SU-DHL-6 (cell line): ENCODE data around the gene KSR2.

Source experiments
- H2AFZ ChIP-seq: fragments of 200-600 bp; sonication (generic); 2 replicates; pipeline ENCODE4 v1.6.1; 2014; ENCODE audit warnings: low read depth, mild to moderate bottlenecking, moderate library complexity, mixed read lengths, antibody characterized with exemption, low read length; ENCODE audit not compliant: severe bottlenecking
- H3F3A ChIP-seq: fragments of 200-600 bp; shearing (Covaris generic); 2 replicates; pipeline ENCODE4 v1.6.0; 2016; ENCODE audit warnings: antibody characterized with exemption, mild to moderate bottlenecking; ENCODE audit not compliant: insufficient read depth
- H3K27ac ChIP-seq: fragments of 200-600 bp; sonication (generic); 2 replicates; pipeline ENCODE4 v1.5.1; 2016; ENCODE audit warnings: low read depth, mild to moderate bottlenecking, low read length, moderate library complexity, mixed read lengths
- H3K27me3 ChIP-seq: fragments of 200-600 bp; sonication (generic), shearing (Covaris generic); 2 replicates; pipeline ENCODE4 v1.6.0; 2014; ENCODE audit warnings: mild to moderate bottlenecking, low read length
- H3K36me3 ChIP-seq: fragments of 200-600 bp; sonication (generic); 2 replicates; pipeline ENCODE4 v1.6.1; 2014; ENCODE audit warnings: mild to moderate bottlenecking, low read length, mixed read lengths
- H3K4me2 ChIP-seq: fragments of 300-600, 200-600 bp; shearing (Covaris generic), sonication (generic); 2 replicates; pipeline ENCODE4 v1.6.0; 2014; ENCODE audit warnings: low read length, low read depth, mild to moderate bottlenecking; ENCODE audit not compliant: poor library complexity, severe bottlenecking
- H3K4me3 ChIP-seq: fragments of 200-600 bp; sonication (generic); 2 replicates; pipeline ENCODE4 v1.5.1; 2014; ENCODE audit warnings: antibody characterized with exemption, low read length, mild to moderate bottlenecking, mixed read lengths; ENCODE audit not compliant: insufficient read depth, poor library complexity, severe bottlenecking
- H3K79me2 ChIP-seq: fragments of 200-600 bp; sonication (generic); 2 replicates; pipeline ENCODE4 v1.6.1; 2014; ENCODE audit warnings: mild to moderate bottlenecking, low read length, moderate library complexity; ENCODE audit not compliant: insufficient read depth
- H3K9ac ChIP-seq: fragments of 200-600 bp; sonication (generic); 2 replicates; pipeline ENCODE4 v1.7.0; 2014; ENCODE audit warnings: mild to moderate bottlenecking, low read length
- H3K9me2 ChIP-seq: fragments of 200-600 bp; sonication (generic); replicated peaks from 2 replicates; pipeline ENCODE4 v1.6.1; 2014; ENCODE audit warnings: low read length; ENCODE audit not compliant: insufficient read depth
- H3K9me3 ChIP-seq: fragments of 200-600 bp; sonication (generic); 2 replicates; pipeline ENCODE4 v1.6.1; 2014; ENCODE audit warnings: low read length, mixed read lengths; ENCODE audit not compliant: insufficient read depth
- H4K20me1 ChIP-seq: fragments of 200-600 bp; sonication (generic); 2 replicates; pipeline ENCODE4 v1.6.1; 2014; ENCODE audit warnings: low read depth, mild to moderate bottlenecking, antibody characterized with exemption, low read length, moderate library complexity, mixed read lengths
- EZH2phosphoT487 ChIP-seq: fragments of 200-600 bp; sonication (generic), shearing (Covaris generic); conservative IDR thresholded peaks from 2 replicates; pipeline ENCODE4 v1.6.1; 2018; ENCODE audit warnings: mild to moderate bottlenecking, antibody characterized with exemption, low read length, moderate library complexity, mixed read lengths
- TF ChIP-seq, protein P1 (sequence below): fragments of 200-600 bp; sonication (generic); IDR thresholded peaks from one replicate; pipeline ENCODE4 v1.5.1; 2017; ENCODE audit warnings: antibody characterized with exemption, mild to moderate bottlenecking, low read length, moderate library complexity; ENCODE audit not compliant: insufficient read depth, poor library complexity, severe bottlenecking

The KSR2 gene

GRCh38 chr12:117660896-117661295 is 307.9 kb downstream of the KSR2 start:
- no peaks in the 10 kb centered on the region for H3K9me2 ChIP-seq
- H3K4me3 ChIP-seq, result no peak overlapping the region
- H4K20me1 ChIP-seq, result no peaks in the 10 kb centered on the region
- H3K27me3 ChIP-seq, result no peaks in the 10 kb centered on the region
- no peak overlapping the region for H3K4me2 ChIP-seq
- no peak overlapping the region for H2AFZ ChIP-seq
- TF ChIP-seq EZH2phosphoT487, result no peak
- TF ChIP-seq, protein P1, sequence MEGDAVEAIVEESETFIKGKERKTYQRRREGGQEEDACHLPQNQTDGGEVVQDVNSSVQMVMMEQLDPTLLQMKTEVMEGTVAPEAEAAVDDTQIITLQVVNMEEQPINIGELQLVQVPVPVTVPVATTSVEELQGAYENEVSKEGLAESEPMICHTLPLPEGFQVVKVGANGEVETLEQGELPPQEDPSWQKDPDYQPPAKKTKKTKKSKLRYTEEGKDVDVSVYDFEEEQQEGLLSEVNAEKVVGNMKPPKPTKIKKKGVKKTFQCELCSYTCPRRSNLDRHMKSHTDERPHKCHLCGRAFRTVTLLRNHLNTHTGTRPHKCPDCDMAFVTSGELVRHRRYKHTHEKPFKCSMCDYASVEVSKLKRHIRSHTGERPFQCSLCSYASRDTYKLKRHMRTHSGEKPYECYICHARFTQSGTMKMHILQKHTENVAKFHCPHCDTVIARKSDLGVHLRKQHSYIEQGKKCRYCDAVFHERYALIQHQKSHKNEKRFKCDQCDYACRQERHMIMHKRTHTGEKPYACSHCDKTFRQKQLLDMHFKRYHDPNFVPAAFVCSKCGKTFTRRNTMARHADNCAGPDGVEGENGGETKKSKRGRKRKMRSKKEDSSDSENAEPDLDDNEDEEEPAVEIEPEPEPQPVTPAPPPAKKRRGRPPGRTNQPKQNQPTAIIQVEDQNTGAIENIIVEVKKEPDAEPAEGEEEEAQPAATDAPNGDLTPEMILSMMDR, result no peak
- H3K27ac ChIP-seq, result no peak overlapping the region
- H3K36me3 ChIP-seq, result no peaks in the 10 kb centered on the region
- no peaks in the 10 kb centered on the region for H3K79me2 ChIP-seq
- no peaks in the 10 kb centered on the region for H3F3A ChIP-seq
- H3K9me3 ChIP-seq, result no peaks in the 10 kb centered on the region
- H3K9ac ChIP-seq, result no peak overlapping the region

- Histone ChIP-seq H3K9me2 (no peaks in the 10 kb centered on the region), H3K27ac (no peak overlapping the region), H3K79me2 (no peaks in the 10 kb centered on the region), H3K4me3 (no peak overlapping the region), H3K9ac (no peak overlapping the region), H4K20me1 (no peaks in the 10 kb centered on the region), H2AFZ (no peak overlapping the region), H3K4me2 (no peak overlapping the region), H3K9me3 (no peaks in the 10 kb centered on the region), H3K27me3 (no peaks in the 10 kb centered on the region), H3F3A (no peaks in the 10 kb centered on the region), H3K36me3 (no peaks in the 10 kb centered on the region)
- TF ChIP-seq EZH2phosphoT487, result no peak
- TF ChIP-seq, protein P1, result no peak
Measured at GRCh38 chr12:117658226-117658625, 310.6 kb downstream of the KSR2 start.

GRCh38 chr12:117649796-117650195 is 319.0 kb downstream of the KSR2 start:
- Histone ChIP-seq H3K9me3 (no peaks in the 10 kb centered on the region), H3K4me2 (no peak overlapping the region), H3K79me2 (no peaks in the 10 kb centered on the region), H3K9ac (no peak overlapping the region), H3K27me3 (no peaks in the 10 kb centered on the region), H2AFZ (no peak overlapping the region), H3K27ac (no peak overlapping the region), H3K4me3 (no peak overlapping the region), H3K9me2 (no peaks in the 10 kb centered on the region), H4K20me1 (no peaks in the 10 kb centered on the region), H3F3A (no peaks in the 10 kb centered on the region), H3K36me3 (no peaks in the 10 kb centered on the region)
- TF ChIP-seq EZH2phosphoT487, result no peak
- TF ChIP-seq, protein P1, result no peak

- Histone ChIP-seq H3K79me2 (no peaks in the 10 kb centered on the region), H3K9me3 (no peaks in the 10 kb centered on the region), H3K4me3 (no peak overlapping the region), H3F3A (no peaks in the 10 kb centered on the region), H3K27ac (no peak overlapping the region), H3K9me2 (no peaks in the 10 kb centered on the region), H3K36me3 (no peaks in the 10 kb centered on the region), H3K27me3 (no peaks in the 10 kb centered on the region), H3K9ac (no peak overlapping the region), H2AFZ (no peak overlapping the region), H3K4me2 (no peak overlapping the region), H4K20me1 (no peaks in the 10 kb centered on the region)
- TF ChIP-seq EZH2phosphoT487, result no peak
- TF ChIP-seq, protein P1, result no peak
Measured at GRCh38 chr12:117646520-117646919, 322.3 kb downstream of the KSR2 start.
